Aortic smooth muscle cell (primary cell): Measurements from ENCODE around the gene REC114. TPM values are rescaled to one million over a fixed set of nuclear protein-coding genes. Genes with fewer than 3 reads are reported as not detected.

Source experiments
- total RNA-seq: library from RNA; depleted of rRNA; stranded (reverse); fragments of >200 nt; gene quantifications from 2 replicates; pipeline ENCODE4 v1.2.3, GENCODE V29; 2014

The REC114 gene
- total RNA-seq = not detected in 2 replicates

GRCh38 chr15:73442968-73443367 lies at the start of gene REC114:
Gene REC114, plus strand, starts transcription at chr15:73443164. Its CDS starts 22 bp downstream, at chr15:73443186.

Other genes with a start within 250 kb of the REC114 start
- gene HCN4, start 74.2 kb upstream of the REC114 start, total RNA-seq = not detected in 2 replicates
- gene NPTN, start 190.2 kb downstream of the REC114 start, total RNA-seq = 210 and 223 TPM in 2 replicates
- gene CD276, start 241.2 kb downstream of the REC114 start, total RNA-seq = 119 and 158 TPM in 2 replicates